Heart left ventricle (tissue), 16 donors: ENCODE results near the gene EGLN2. TPM values are rescaled to one million over a fixed set of nuclear protein-coding genes. Genes with fewer than 3 reads are reported as not detected.
"Not testable (repeated sequence)": the region's sequence is repeated elsewhere in the genome, so short reads cannot be mapped to it uniquely, and the experiment has no call there.

Source experiments
- ATAC-seq, 4 donors: fragments of 200-7000 bp; cut with Tn5 transposase; one replicate each; pipeline ENCODE4 v1.9.1; 2020 to 2022; ENCODE audit warnings: moderate library complexity in 4 of 4, mild to moderate bottlenecking in 3 of 4, moderate number of reproducible peaks in 1 of 4
- DNase-seq, 5 donors: peaks; one replicate each; pipeline ENCODE4 v3.0.0-alpha.2; 2020
- H3K27ac ChIP-seq, 12 donors: fragments of 200-600 bp; sonication (generic) in 4 of 12; one replicate each; pipeline versions ENCODE4 v1.5.0 to v1.8.0; 2016 to 2022; ENCODE audit warnings: mild to moderate bottlenecking in 2 of 12
- H3K27me3 ChIP-seq, 9 donors: fragments of 200-600 bp; sonication (generic) in 2 of 9; one replicate each; pipeline versions ENCODE4 v1.5.1 to v1.8.0; 2016 to 2022; ENCODE audit warnings: mild to moderate bottlenecking in 3 of 9
- H3K36me3 ChIP-seq, 9 donors: fragments of 200-600 bp; sonication (generic) in 2 of 9; one replicate each; pipeline versions ENCODE4 v1.5.0 to v1.8.0; 2018 to 2022; ENCODE audit warnings: mild to moderate bottlenecking in 2 of 9
- H3K4me1 ChIP-seq, 12 donors: fragments of 200-600 bp; sonication (generic) in 4 of 12; one replicate each; pipeline versions ENCODE4 v1.5.0 to v1.8.0; 2016 to 2022; ENCODE audit warnings: mild to moderate bottlenecking in 3 of 12
- H3K4me3 ChIP-seq, 12 donors: fragments of 200-600 bp; sonication (generic) in 4 of 12; one replicate each; pipeline versions ENCODE4 v1.5.0 to v1.8.0; 2017 to 2022; ENCODE audit warnings: mild to moderate bottlenecking in 9 of 12, moderate library complexity in 4 of 12
- H3K9me3 ChIP-seq, 12 donors: fragments of 200-600 bp; sonication (generic) in 4 of 12; one replicate each; pipeline versions ENCODE4 v1.5.0 to v1.8.0; 2016 to 2022; ENCODE audit warnings: mild to moderate bottlenecking in 1 of 12
- POLR2A ChIP-seq, 2 donors: fragments of 450-650 bp; IDR thresholded peaks; one replicate each; pipeline ENCODE4 v1.6.1; 2017; ENCODE audit warnings: antibody characterized with exemption in 2 of 2, mild to moderate bottlenecking in 2 of 2, moderate library complexity in 2 of 2
- WGBS, 4 donors: extraction: QIAGEN DNeasy Blood & Tissue Kit in 2 of 4; methylation state at CpG; one replicate each; pipeline versions ENCODE4 v1.1.5 to v1.1.7; 2013 to 2018; 5-methylcytosine and 5-hydroxymethylcytosine counted together
- intact Hi-C, 10 donors: fragments of 100-400 bp; cut with DNase I; formaldehyde crosslinking; loops; one replicate each; pipeline versions ENCODE4 v1.11.1 to v1.14.2; 2022
- polyA plus RNA-seq, 2 donors: library from polyadenylated mRNA; stranded (reverse); fragments of 200-250 nt; gene quantifications; one replicate each; pipeline ENCODE4 v1.2.3, GENCODE V29; 2013
- total RNA-seq, 9 donors: library from RNA; depleted of rRNA in 2 of 9; stranded (reverse); fragments of >200 nt in 2 of 9; fragmentation: NEBNext Ultra II Directional in 3 of 9; extraction: Animal tissue kit (Norgen Biotek cat#: 25700) in 3 of 9; gene quantifications; one replicate each; pipeline versions ENCODE4 v1.1.0 to v1.2.4, GENCODE V29; 2016 to 2023
- TF ChIP-seq, protein P1 (sequence below), 12 donors: fragments of 200-600 bp; sonication (generic) in 4 of 12; IDR thresholded peaks; one replicate each; pipeline versions ENCODE4 v1.5.0 to v1.8.0; 2018 to 2022; ENCODE audit warnings: antibody characterized with exemption in 12 of 12, mild to moderate bottlenecking in 5 of 12
- donor health status: ischemic (EF 13 %, LVEDD 7.1; RV severe dilation, severe dysfunction).
- donor health status: healthy with polysubstance abuse.
- donor health status: DM: no; HTN: yes; CAD: no.
- donor health status: DM: no; HTN: no; CAD: no.
- donor health status: ischemic (EF 25% LVEDD 6.9; RV normal size, moderate dysfunction).
- donor health status: ischemic (EF 25% LVEDD 5.7; RV mildly dilated, moderate dysfunction).
- donor health status: healthy.
- donor health status: DM: yes; HTN: yes; CAD: no.
- donor health status: ischemic (EF 35%, LVEDD 5.7; RV mildly dilated, moderate dysfunction).
- donor health status: nonischemic (EF 11% LVEDD 7.7; RV severe dilation, severe dysfunction).
- donor health status: DM: yes; HTN: yes; CAD: no.
- donor health status: PGD.
- donor health status: ischemic (EF 29% LVEDD 5.4; RV normal size, mild dysfunction).
- donor health status: nonischemic (EF 23%, LVEDD 6.1; RV moderate dilation, normal function).

EGLN2 gene
- total and polyA plus RNA-seq, 11 donors = 38.1 to 91.8 (median 50.5) TPM

DNA sequence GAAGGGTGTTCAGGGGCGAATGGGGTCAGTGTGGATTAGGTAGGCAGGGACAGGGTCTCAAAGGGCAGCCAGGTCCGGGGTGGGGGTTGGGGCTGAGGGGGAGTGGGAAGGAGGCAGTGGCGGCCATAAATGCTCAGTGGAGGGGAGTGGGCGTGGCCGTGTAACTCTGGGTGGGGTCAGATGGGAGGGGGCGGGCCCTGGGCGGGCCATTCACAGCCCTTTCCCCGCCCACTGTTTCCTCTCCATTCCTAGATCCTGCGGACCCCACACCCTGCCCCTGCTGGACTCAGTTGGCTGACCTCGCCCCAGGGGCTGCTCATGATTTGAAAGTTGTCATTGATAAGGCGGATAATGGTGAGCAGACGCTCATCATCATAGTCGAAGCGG lies 27.3 kb downstream of the EGLN2 start:
- H3K4me3 ChIP-seq, H3K27ac ChIP-seq, H3K9me3 ChIP-seq, H3K27me3 ChIP-seq, DNase-seq, intact Hi-C loops: not testable (repeated sequence)
- Histone ChIP-seq H3K36me3 (peaks cover 0 to 16% (median 7%) of the 10 kb centered on the region in 9 donors), H3K4me1 (peaks cover 0 to 25% (median 8%) of the 10 kb centered on the region in 12 donors)
- 80 to 90% (median 89%) methylated on average over 9 to 11 of the region's 14 CpGs for WGBS, 4 donors
- peak in 1 of 4 donors; percentile 10 for ATAC-seq

DNA sequence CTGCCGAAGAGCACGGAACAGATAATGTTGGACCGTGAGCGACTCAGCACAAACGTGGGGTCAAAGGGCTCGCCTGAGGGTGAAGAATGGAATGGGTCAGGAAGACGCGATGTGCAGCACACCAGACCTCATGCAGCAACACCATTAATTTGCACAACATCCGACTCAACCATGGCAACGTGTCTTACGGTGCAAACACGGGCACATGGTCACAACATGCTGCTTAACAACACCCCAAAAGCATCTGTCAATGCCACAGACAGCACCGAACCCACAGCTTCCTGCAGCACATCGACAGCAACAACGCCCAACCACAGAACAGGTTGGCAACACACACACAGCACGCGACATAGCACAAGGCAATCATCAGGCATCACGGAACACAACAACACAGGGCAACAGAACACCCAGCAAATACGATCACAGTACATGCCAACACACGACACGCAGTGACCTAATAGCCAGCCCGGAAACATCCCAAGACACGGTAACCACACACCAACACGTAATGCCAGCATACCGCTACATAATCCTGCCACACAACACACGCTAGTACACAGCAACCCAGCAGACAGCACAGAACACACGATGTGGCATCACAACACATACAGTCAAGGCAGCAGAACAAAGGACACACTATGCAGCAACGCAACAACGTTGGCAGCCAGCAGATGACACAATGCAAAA lies 27.9 kb downstream of the EGLN2 start:
- H3K9me3 ChIP-seq, intact Hi-C loops, ATAC-seq, H3K27me3 ChIP-seq, DNase-seq, H3K27ac ChIP-seq, H3K4me3 ChIP-seq: not testable (repeated sequence)
- H3K4me1 ChIP-seq = peaks cover 0 to 25% (median 8%) of the 10 kb centered on the region in 12 donors
- WGBS, 4 donors = 83 to 94% (median 86%) methylated on average over 29 of the region's 29 CpGs
- H3K36me3 ChIP-seq = peaks cover 0 to 16% (median 7%) of the 10 kb centered on the region in 9 donors

DNA sequence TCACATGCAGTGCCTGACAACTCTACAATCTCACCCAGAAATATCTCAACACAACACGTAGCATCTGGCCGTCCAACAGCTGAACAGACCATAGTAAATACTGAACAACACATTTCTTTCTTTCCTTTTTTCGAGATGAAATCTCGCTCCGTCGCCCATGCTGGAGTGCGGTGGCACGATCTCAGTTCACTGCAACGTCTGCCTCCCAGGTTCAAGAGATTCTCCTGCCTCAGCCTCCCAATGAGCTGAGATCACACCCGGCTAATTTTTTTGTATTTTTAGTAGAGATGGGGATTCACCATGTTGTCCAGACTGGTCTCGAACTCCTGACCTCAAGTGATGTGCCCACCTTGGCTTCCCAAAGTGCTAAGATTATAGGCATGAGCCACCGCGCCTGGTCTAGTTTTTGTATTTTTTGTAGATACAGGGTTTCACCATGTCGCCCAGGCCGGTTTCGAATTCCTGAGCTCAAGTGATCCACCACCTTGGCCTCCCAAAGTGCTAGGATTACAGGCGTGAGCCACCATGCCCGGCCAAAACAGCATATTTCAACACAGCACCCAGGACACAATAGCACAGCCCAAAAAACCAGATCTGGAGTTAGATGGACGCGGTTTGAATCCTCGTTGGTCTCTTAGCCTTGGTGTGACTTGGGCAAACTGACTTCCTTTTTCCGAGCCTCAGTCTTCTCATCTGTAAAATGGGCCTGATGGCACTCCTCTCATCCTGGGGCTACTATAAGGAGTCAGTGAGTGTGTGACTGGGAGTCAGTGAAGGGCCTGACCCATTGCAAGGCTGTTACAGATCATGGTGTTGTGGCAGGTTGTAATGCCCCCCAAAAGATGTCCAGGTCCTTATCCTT lies 28.6 kb downstream of the EGLN2 start:
- Histone ChIP-seq H3K27ac (no peak overlapping the region), H3K27me3 (no peaks in the 10 kb centered on the region), H3K9me3 (no peaks in the 10 kb centered on the region), H3K36me3 (peaks cover 0 to 16% (median 7%) of the 10 kb centered on the region in 9 donors), H3K4me1 (peaks cover 0 to 18% (median 6%) of the 10 kb centered on the region in 12 donors), H3K4me3 (no peak overlapping the region)
- intact Hi-C loops = no loop called here
- ATAC-seq (no peak), DNase-seq (no peak)
- TF ChIP-seq, protein P1, sequence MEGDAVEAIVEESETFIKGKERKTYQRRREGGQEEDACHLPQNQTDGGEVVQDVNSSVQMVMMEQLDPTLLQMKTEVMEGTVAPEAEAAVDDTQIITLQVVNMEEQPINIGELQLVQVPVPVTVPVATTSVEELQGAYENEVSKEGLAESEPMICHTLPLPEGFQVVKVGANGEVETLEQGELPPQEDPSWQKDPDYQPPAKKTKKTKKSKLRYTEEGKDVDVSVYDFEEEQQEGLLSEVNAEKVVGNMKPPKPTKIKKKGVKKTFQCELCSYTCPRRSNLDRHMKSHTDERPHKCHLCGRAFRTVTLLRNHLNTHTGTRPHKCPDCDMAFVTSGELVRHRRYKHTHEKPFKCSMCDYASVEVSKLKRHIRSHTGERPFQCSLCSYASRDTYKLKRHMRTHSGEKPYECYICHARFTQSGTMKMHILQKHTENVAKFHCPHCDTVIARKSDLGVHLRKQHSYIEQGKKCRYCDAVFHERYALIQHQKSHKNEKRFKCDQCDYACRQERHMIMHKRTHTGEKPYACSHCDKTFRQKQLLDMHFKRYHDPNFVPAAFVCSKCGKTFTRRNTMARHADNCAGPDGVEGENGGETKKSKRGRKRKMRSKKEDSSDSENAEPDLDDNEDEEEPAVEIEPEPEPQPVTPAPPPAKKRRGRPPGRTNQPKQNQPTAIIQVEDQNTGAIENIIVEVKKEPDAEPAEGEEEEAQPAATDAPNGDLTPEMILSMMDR (IDR thresholded peaks at IDR 0.05) = no peak
- WGBS, 4 donors = 93 to 97% (median 96%) methylated on average over 22 of the region's 22 CpGs

DNA sequence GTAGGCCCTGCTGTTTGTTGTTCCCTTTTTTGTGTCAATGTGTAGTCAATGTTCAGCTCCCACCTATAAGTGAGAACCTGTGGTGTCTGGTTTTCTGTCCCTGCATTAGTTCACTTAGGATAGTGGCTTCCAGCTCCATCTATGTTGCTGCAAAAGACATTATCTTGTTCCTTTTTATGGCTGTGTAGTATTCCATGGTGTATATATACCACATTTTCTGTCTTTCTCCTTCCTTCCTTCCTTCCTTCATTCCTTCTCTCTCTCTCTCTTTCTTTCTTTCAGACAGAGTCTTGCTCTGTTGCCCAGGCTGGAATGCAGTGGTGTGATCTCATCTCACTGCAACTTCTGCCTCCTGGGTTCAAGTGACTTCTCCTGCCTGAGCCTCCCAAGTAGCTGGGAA lies 30.2 kb downstream of the EGLN2 start:
- TF ChIP-seq, protein P1 (IDR thresholded peaks at IDR 0.05) = no peak
- TF ChIP-seq POLR2A (IDR thresholded peaks at IDR 0.05) = no peak
- H3K4me3 ChIP-seq = no peak overlapping the region
- H3K9me3 ChIP-seq = no peaks in the 10 kb centered on the region
- ATAC-seq = no peak
- H3K27ac ChIP-seq = no peak overlapping the region
- intact Hi-C loops = no loop called here
- no peaks in the 10 kb centered on the region for H3K27me3 ChIP-seq
- no peak for DNase-seq
- H3K4me1 ChIP-seq = peaks cover 0 to 4% (median 0%) of the 10 kb centered on the region in 12 donors
- peaks cover 0 to 16% (median 7%) of the 10 kb centered on the region in 9 donors for H3K36me3 ChIP-seq

DNA sequence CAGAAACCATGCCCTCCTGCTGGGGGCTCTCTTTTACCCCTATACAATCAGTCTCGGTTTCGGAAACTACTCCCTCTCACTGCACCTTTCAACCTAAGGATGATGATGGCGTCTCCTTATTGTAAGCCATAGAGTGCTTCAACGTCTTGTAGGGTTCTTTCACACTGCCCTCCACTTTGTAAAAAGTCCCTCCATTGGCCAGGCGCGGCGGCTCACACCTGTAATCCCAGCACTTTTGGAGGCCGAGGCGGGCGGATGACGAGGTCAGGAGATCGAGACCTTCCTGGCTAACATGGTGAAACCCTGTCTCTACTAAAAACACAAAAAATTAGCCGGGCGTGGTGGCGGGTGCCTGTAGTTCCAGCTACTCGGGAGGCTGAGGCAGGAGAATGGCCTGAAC lies 31.8 kb downstream of the EGLN2 start:
- H3K4me3 ChIP-seq, H3K27ac ChIP-seq, intact Hi-C loops, DNase-seq, H3K27me3 ChIP-seq, ATAC-seq, H3K9me3 ChIP-seq, H3K4me1 ChIP-seq: not testable (repeated sequence)
- H3K36me3 ChIP-seq = peaks cover 0 to 16% (median 7%) of the 10 kb centered on the region in 9 donors
- 96 to 98% (median 97%) methylated on average over 16 of the region's 16 CpGs for WGBS, 4 donors
